ENCODE measurements around the gene GPR132.

Gene GPR132

GRCh38 chr14:105005929-105006830 lies 59.0 kb downstream of the GPR132 start:
- DNase-seq (ENCODE audit: low read depth): no peak
- TF ChIP-seq, protein P1, sequence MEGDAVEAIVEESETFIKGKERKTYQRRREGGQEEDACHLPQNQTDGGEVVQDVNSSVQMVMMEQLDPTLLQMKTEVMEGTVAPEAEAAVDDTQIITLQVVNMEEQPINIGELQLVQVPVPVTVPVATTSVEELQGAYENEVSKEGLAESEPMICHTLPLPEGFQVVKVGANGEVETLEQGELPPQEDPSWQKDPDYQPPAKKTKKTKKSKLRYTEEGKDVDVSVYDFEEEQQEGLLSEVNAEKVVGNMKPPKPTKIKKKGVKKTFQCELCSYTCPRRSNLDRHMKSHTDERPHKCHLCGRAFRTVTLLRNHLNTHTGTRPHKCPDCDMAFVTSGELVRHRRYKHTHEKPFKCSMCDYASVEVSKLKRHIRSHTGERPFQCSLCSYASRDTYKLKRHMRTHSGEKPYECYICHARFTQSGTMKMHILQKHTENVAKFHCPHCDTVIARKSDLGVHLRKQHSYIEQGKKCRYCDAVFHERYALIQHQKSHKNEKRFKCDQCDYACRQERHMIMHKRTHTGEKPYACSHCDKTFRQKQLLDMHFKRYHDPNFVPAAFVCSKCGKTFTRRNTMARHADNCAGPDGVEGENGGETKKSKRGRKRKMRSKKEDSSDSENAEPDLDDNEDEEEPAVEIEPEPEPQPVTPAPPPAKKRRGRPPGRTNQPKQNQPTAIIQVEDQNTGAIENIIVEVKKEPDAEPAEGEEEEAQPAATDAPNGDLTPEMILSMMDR (conservative IDR thresholded peaks at IDR 0.05; ENCODE audit: control insufficient read depth, insufficient read depth, low read depth, low read length): no peak
- no peak overlapping the region for H3K4me3 ChIP-seq (ENCODE audit: control insufficient read depth, low read depth, low read length)

DNA sequence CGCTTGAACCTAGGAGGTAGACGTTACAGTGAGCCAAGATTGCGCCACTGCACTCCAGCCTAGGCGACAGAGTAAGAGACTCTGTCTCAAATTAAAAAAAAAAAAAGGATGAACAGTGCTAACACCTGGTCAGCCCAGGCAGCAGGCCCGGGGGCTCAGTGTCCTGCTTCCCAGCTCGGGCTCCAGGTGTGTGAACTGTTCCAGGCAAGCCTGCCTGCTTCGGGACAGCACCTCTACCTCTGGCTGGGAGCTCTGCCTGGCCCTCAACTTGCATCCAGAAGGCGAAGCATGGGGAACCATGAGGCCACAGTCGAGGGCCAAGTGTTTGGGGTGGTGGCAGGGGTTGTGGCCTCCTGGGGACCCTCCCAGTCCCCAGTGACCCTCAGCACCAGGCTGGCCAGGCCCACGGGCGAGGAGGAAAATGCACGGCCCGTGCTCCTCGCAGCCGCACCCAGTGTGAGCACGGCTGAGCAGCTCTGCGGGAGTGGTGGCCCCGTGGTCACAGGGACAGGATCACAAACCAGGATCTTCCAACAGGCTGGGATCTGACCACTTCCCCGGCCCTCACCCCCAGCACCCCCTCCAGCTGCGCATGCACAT lies 59.8 kb downstream of the GPR132 start:
- TF ChIP-seq, protein P1 (conservative IDR thresholded peaks at IDR 0.05; ENCODE audit: control insufficient read depth, insufficient read depth, low read depth, low read length): no peak
- no peak overlapping the region for H3K4me3 ChIP-seq (ENCODE audit: control insufficient read depth, low read depth, low read length)
- DNase-seq (ENCODE audit: low read depth): no peak

All from fibroblast of mammary gland (primary cell).